GM18511 (cell line): ENCODE results near the gene TTLL8.

Experiments used
- ATAC-seq: cut with Tn5 transposase; IDR thresholded peaks from one replicate; pipeline ENCODE4 v1.9.1; 2021; ENCODE audit warnings: mild to moderate bottlenecking, moderate library complexity; ENCODE audit not compliant: unreplicated experiment

Gene TTLL8

DNA sequence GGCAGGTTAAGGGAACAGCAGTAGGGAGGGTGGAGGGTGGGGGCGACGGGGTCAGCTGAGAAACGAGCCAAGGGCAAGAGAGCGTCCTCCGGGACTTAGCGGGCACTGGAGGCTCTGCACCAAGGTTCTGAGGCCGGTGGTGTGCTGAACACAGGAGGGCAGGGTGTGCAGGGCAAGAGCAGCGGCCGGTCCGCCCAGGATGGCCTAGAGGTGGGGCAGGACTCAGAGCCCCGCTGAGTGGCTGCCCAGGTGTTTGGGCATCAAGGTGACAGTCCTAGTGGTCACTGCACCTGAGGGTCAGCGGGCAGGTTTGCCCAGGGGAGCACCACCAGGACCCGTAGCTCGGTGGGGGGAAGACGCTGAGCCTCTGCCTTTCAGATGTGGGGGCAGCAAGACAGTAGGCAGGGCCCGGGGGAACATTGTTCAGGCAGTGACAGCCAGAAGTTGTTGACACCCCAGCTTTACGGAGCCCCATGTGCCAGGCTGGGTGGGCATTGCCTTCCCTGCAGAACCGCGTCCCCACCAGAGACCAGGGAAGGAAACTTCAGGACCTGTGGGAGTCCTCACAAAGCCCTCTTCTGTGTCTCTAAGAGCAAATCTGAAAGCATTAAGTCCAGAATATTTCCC, 4.5 kb upstream of the TTLL8 start:
- ATAC-seq = no peak

DNA sequence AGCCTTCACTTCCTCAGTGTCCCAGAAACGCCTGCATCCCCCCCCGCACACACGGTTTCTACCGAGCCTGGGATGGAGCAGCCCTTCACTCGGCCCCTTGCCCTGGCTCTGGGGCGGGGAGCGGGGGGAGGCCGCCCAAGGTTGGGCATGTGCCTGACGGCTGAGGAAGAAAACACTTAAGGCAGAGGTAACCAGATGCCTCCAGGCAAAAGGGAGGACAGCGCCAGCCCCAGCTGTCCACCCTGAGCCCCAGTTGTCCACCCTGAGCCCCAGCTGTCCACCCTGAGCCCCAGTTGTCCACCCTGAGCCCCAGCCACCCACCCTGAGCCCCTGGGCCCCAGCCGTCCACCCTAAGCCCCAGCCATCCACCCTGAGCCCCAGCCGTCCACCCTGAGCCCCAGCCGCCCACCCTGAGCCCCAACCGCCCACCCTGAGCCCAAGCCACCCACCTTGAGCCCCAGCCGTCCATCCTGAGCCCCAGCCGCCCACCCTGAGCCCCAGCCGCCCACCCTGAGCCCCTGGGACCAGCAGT, 3.8 kb upstream of the TTLL8 start:
- ATAC-seq = no peak

DNA sequence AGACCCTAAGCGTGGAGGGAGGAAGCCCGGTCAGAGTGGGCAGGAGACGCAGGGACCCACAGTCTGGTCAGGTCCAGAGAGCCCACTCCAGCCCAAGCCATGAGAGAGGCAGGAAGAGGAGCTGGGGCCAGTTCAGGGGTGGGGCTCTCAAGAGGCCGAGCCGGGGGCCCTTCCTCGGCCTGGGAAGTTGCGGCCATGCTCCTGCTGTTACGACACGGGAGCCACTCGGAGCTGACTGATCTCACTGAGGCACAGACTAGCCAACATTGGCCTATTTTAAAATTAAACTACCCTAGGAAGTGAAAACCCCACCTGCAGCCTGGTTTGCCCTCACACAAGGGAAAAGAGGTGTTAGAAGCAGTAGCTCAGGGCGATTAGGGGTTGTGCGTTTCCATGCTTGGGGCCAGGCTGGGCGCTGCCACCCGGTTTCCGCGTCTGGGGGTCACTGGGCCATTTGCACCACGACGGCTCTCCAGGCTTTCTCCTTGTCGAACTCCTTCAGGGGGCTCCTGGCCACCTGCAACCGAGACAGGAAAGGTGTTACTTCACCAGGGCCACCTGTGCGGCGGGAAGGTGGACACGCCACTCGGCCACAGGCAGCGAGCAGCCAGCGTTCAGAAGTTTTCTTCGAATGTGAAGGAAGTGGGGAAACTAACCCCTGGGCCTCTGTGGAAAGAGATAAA, 3.2 kb upstream of the TTLL8 start:
- no peak for ATAC-seq

DNA sequence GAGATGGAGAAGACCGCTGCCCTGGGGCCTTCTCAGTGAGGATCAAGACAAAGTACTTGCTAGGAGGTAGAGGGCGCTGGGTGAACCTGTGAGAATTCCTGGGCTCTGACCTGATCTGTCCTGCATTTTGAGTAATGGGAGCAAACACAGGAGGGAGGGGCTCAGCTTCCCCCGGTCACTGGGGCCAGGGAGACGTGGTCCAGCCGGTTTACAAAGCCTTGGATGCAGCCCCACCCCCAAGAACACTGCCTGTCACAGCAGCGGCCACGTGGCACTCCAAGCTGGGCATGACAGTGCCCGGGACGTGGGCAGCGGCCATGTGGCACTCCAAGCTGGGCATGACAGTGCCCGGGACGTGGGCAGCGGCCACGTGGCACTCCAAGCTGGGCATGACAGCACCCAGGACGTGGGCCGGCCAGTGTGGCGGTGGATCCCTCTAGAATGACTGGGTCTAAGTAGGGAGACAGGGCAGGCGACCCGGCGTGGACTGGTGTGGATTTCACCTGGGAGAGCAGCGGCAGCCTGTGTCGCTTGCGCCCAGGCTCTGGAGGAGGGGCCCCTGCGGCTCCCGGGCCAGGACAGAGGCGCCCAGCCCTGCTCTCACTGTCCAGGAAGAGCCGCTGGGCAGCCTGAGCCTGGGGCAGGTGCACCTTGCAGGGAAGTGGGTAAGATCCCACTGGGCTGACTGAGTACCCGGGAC, 2.5 kb upstream of the TTLL8 start:
- no peak for ATAC-seq

DNA sequence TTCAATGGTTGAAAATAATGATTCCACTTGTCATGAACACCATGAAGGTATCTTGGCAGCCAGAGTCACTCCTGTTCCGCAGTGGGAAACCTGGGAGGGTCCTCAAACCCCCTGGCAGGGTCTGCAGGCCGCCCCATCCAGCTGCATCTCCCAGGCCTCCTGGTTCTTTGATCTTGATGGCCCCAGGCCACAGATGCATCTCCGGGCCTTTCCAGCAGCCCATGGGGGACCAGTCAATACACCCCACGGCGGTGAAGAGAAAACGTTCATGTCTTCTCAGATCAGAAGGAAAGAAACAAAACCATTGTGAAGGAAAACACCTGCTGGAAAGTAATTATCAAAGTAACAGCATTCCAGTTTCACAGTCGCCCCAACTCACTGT, 1.8 kb upstream of the TTLL8 start:
- ATAC-seq = no peak

DNA sequence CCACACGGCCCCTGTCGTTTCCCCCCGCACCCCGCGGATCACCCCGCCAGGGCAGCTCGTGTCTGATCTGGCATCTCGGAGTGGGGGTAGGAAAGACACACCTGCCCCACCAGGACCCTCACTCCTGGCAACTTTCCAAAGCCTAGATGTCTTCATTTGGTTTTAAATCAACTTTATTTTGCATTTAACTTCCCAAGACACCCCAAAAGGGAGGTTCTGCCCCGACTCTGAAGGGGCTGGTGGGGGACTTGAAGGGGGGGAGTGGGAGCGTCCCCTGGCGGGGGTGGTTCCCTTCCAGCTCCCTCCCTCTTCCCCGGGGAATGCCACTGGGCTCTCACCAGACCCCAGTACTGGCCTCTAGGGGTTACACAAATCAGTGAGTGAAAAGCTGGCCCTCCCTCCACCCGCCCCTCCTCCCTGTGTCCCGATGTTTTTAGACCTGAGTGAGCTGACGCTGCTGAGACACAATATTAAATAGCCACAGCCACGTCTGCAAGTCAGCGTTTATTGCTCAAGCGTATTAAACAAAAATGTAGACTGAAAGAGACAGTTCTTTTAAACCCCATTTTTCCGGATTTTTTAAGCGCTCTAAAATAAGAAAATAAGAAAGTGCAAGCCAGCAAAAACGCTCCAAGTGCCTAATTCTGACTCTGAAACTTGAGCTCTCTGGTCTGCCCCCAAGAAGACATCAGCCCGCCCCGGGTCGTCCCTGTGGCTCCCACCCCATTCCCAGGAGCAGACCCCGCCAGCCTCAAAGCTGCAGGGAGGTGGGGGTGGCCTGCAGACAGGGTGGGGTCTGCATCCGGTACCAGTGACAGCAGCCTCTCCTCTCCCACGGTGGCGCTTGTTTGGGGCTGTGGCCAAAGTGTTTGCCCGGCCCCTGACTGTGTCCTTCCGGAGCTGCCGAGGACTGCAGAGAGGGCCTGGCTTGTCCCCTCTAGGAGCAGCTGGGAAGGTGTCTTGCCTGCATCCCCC, 1.1 kb upstream of the TTLL8 start:
- ATAC-seq = no peak

DNA sequence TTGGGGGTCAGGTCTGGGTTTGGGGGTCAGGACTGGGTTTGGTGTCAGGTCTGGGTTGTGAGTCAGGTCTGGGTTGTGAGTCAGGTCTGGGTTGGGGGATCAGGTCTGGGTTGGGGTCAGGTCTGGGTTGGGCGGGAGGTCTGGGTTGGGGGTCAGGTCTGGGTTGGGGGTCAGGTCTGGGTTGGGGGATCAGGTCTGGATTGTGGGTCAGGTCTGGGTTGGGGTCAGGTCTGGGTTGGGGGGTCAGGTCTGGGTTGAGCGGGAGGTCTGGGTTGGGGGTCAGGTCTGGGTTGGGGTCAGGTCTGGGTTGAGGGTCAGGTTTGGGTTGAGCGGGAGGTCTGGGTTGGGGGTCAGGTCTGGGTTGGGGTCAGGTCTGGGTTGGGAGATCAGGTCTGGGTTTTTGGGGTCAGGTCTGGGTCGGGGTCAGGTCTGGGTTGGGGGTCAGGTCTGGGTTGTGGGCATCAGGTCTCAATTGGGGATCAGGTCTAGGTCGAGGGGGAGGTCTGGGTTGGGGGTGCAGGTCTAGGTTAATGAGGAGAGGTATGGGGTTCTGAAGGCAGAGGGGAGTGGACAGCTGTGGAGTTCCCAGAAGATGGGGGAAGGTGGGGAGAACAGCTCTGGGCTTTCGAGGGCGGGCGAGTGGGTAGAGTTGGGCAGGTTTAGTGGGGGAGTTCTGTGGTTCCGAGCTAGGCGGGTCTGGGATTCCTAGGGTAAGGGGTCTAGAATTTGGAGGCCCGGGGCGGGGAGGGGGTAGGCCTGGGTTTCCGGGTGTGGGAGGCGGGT, 629 bp downstream of the TTLL8 start:
- no peak for ATAC-seq

DNA sequence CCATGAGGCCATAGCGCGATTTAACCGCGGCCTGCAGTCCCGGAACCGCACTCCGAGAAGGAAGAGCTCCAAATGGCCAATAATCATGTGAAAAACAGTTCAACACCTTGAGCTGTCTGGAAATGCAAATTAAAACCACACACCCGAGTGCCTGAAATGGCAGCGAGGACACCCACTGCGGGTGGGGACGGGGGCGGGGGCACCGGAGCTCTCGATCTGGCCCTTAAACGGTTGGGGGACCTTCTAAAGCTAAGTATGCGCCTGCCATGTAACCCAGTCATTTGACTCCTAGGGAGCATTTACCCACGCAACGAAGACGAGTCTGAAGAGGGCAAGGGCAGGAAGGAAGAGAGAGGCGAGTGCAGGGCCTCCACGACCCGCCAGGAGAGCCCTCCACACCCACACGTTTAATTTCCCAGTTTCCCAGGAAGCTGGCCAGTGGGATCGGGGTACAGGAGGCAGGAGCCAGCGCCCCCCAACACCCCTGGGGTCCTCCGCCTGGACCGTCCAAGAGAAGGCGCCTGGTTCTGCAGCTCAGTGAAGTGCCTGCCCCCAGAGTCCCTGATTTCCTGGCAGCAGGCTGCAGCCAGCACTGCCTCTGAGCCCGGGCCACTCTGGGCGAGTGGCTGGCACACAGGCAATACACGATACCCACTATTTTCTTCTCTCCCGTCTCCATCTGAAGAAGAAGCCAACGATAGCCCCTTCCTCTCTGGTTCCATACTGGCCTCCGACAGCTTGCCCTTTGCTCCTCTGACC, 1.7 kb downstream of the TTLL8 start:
- ATAC-seq = no peak

DNA sequence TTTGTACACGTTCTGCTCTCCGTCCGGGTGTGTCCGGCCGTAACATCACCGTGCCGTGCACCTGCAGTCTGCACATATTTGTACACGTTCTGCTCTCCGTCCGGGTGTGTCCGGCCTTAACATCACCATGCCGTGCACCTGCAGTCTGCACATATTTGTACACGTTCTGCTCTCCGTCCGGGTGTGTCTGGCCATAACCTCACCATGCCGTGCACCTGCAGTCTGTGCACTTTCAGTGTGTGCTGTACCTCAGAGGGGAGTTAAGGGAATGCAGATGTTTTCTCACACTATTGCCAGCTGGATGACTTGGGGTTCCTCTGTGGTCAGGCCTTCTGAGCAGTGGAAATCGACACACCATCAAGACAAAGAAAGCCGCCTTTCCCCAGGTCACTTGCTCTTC, 4.2 kb downstream of the TTLL8 start:
- no peak for ATAC-seq

DNA sequence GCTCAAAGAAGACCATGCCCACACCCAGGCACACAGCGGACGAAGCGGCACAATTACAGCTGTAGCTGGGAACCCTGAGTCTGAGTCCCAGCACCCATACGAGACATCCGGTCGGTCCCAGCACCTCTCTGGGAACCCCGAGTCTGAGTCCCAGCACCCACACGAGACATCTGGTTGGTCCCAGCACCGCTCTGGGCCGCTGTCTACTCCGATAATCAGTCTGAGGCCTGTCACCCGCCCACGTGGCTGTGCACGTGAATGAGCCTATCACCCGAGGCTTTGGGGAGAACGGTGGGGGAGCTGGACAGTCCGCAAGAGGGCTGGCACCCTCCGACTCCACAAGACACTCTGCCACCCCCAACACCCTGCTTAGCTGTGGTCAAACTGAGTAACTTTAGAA, 6.2 kb downstream of the TTLL8 start:
- no peak for ATAC-seq

DNA sequence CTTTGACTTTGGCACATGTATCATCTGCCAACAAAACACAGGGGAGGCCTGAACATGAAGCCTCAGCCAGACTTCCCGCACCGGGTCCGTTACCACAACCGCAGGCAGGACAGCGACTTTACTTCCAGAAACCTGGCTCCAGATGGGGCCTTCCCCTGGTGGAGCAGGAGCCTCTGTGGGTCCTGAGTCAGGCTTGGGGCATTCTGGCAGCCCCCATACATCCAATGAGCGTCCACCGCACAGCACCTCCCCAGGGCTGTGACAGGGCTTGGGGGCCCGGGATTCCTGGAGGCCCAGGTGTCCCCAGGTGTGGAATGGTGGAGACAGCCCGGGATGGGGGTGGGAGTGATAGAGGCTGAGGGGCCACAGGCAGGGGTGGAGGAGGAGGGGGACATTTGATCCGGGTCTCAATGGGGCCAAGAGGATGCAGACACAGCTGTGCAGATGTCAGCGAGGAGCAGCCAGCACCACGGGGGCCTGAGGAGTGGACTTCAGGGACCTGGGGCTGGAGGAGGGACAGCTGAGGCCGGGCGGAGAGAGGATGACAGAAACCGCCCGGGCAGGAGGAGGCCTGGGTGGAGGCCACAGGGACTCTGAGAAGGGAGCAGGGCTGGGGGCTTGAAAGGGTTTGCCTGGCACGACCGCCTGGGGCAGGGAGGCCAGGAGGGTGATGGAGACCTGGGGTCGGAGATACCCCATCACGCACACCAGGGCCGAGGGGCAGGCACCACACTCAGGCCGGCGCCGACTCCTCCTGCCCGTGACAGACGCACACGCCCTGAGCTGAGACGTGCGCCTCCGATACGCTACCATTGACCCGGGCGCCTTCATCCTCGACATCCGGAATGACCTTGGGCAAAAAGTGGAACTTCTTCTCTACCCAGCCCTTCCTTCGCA, 8.6 kb downstream of the TTLL8 start:
- ATAC-seq = no peak

DNA sequence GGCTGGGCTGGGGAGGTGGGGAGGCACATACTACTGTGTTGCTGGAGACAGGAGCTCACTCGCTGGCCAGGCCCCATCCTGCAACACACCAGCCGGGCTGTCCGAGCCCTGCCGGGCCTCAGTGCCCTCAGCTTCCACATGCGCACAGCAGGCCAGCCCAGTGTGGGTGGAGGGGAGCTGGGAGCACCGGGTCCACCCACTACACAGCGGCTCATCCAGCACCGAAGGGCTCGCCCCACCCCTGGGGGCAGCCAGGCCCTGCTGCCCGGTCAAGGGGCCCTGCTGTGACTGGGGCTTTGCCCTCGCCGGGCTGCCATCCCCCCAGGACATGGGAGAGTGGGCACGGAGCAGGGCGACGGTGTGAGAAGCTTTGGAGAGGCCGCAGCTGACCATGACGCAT, 9.3 kb downstream of the TTLL8 start:
- ATAC-seq = no peak

DNA sequence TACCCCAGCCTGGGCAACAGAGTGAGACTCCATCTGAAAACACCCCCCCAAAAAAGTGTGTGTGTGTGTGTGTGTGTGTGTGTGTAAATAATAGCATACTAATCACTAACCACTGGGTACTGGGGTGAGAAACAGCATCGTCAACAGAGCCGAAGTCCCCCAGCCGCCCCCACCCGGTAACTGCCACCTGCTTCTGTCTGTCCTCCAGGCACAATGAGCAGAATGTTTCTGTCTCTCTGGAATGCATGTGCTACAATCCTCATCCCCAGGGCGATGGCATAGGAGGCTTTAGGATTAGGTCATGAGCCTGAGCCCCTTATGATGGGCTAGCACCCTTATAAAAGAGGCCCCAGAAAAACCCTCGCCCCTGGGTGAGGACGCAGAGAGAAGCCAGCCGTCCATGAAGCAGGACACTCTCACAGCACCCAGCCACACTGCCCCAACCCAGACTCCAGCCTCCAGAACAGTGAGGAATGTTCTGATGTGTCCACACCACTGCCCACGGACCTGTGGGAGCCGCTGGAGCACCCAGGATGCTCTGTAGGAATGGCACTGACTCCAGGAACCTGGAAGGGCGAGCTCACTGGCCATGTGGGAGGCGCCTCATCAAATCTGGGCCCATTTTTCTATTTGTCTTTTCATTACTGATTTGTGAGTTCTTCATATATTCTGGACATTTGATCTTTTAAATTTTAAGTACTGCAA, 9.9 kb downstream of the TTLL8 start:
- no peak for ATAC-seq

DNA sequence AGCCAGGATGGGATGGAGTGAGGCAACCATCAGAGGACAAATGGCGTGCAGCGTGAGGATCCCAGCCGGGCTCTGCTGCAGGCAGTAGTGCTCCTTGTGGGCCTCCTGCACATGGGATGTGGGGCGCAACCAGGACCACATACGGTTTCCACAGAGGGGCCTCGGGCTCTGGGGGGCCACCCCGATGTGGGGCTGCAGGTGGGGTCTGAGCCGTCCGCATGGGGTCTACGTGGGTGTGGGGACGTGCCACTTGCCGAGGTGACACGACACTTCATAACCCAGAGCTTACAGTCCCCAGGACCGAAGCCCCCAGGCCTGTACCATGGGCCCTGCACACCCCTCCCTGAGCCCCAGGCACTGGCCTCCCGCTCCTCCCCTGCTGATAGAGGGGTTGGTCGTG, 10.8 kb downstream of the TTLL8 start:
- ATAC-seq = no peak

DNA sequence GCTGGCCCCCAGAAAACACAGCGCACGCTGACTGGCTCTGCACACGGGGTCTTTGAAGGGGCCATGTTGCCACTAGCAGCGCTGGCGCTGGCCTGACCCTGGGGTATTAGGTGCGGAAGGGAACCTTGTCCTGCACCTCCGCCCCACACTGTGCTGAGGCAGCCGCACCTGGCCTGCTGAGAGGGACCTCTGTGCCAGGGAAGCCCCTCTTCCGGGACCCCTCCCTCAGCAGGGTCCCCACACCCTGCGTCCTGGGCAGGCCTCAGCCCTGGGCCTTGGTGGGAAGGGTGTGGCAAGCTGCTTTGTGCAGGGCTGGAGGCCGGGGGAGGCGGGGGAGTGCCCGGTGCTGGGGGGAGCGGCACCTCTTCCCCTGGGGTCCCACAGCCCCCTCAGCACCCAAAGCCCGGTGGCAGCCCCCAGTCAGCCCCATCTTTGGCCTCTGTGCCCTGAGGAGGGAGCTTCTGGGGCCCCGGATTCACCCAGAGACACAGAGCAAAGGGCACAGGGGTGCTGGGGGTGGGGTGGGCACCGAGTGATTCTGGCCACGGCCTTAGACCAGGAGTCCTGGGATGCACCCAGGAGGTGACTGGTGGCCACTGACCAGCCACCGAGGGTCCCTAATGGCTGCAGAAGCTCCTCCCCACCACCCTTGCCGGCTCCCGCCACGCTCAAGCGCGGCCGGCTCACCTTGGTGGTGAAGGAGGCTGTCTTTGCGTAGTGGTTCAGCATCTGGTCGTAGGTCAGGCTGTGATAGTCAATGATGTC, 11.4 kb downstream of the TTLL8 start:
- ATAC-seq = no peak

DNA sequence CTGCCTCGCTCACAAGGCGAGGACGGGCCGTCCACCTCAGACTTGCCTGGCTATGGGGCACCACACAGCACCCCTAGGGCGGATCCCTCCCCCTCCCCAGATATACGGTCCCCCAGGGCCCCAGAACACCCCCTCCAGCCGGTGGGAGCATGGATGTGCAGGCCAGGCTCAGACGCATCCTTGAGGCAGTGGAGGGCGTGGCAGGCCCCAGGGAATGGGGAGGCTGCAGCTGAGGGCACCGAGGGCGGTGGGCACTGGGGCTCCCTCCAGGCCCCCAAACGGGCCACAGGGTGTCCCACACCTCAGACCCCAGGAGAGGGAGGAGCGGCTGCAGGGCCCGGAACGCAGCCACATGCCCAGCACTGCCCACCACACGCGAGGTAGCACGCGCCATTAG, 12.1 kb downstream of the TTLL8 start:
- no peak for ATAC-seq
